IMR-90 (cell line): ENCODE measurements around the gene HAUS5. TPM values are rescaled to one million over a fixed set of nuclear protein-coding genes. Genes with fewer than 3 reads are reported as not detected.

Experiments
- ATAC-seq: fragments of 200-7000 bp; cut with Tn5 transposase; 2 replicates; pipeline ENCODE4 v1.9.1; 2020; ENCODE audit warnings: low read depth, mild to moderate bottlenecking, moderate library complexity
- BruUV-seq: library from RNA; stranded (reverse); fragments of 400-500 nt; replicated peaks from 2 replicates; lab custom pipeline; 2021; lab: Mats Ljungman, UMichigan
- CTCF ChIA-PET: fragments of 300-600 bp; formaldehyde crosslinking; extraction: SDS; loops from one replicate; lab custom pipeline; 2021; ENCODE audit warnings: antibody characterized with exemption; lab: Yijun Ruan, JAX
- POLR2A ChIA-PET: fragments of 300-600 bp; sonication (Branson Sonifier 250); formaldehyde crosslinking; loops from one replicate; lab custom pipeline; 2022; ENCODE audit warnings: antibody characterized with exemption; ENCODE audit not compliant: unreplicated experiment; lab: Charles Lee
- DNase-seq: peaks from one replicate; pipeline ENCODE4 v3.0.0; 2013
- H2AFZ ChIP-seq: replicated peaks from 2 replicates; pipeline ENCODE3; 2013; ENCODE audit warnings: low read length, mild to moderate bottlenecking; ENCODE audit not compliant: poor library complexity
- H2AK5ac ChIP-seq: 2 replicates; pipeline ENCODE4 v1.6.1; 2013; ENCODE audit warnings: low read depth, low read length, inconsistent platforms
- H2AK9ac ChIP-seq: replicated peaks from 2 replicates; pipeline ENCODE3; 2013; ENCODE audit warnings: mild to moderate bottlenecking, low read depth, low read length, moderate library complexity; ENCODE audit not compliant: poor library complexity
- H2BK120ac ChIP-seq: 2 replicates; pipeline ENCODE4 v1.6.1; 2013; ENCODE audit warnings: low read depth, low read length, inconsistent platforms
- H2BK15ac ChIP-seq: 3 replicates; pipeline ENCODE4 v1.6.1; 2013; ENCODE audit warnings: low read depth, low read length, inconsistent platforms
- H2BK20ac ChIP-seq: 2 replicates; pipeline ENCODE4 v1.6.1; 2013; ENCODE audit warnings: low read depth, mild to moderate bottlenecking, inconsistent platforms, low read length, moderate library complexity
- H2BK5ac ChIP-seq: 2 replicates; pipeline ENCODE4 v1.6.1; 2013; ENCODE audit warnings: mild to moderate bottlenecking, low read depth, low read length, inconsistent platforms; ENCODE audit not compliant: poor library complexity, severe bottlenecking
- H3K14ac ChIP-seq: replicated peaks from 2 replicates; pipeline ENCODE4 v1.6.1; 2013; ENCODE audit warnings: low read depth, low read length, inconsistent platforms
- H3K18ac ChIP-seq: 2 replicates; pipeline ENCODE4 v1.6.1; 2013; ENCODE audit warnings: low read depth, low read length, control low read depth
- H3K23ac ChIP-seq: 2 replicates; pipeline ENCODE4 v1.6.1; 2013; ENCODE audit warnings: low read depth, low read length, inconsistent platforms
- H3K27ac ChIP-seq: 2 replicates; pipeline ENCODE4 v1.5.1; 2013; ENCODE audit warnings: mild to moderate bottlenecking, control low read depth, low read length; ENCODE audit not compliant: insufficient read depth
- H3K27me3 ChIP-seq: 2 replicates; pipeline ENCODE4 v1.6.1; 2013; ENCODE audit warnings: low read length; ENCODE audit not compliant: control insufficient read depth, insufficient read depth
- H3K36me3 ChIP-seq: 2 replicates; pipeline ENCODE4 v1.6.1; 2013; ENCODE audit warnings: low read length, mixed read lengths; ENCODE audit not compliant: control insufficient read depth, insufficient read depth
- H3K4ac ChIP-seq: 2 replicates; pipeline ENCODE4 v1.6.1; 2013; ENCODE audit warnings: low read depth, low read length, inconsistent platforms
- H3K4me1 ChIP-seq: 2 replicates; pipeline ENCODE4 v1.6.1; 2013; ENCODE audit warnings: low read length, mixed read lengths; ENCODE audit not compliant: control insufficient read depth, insufficient read depth
- H3K4me2 ChIP-seq: 2 replicates; pipeline ENCODE4 v1.6.1; 2013; ENCODE audit warnings: low read depth, mild to moderate bottlenecking, control low read depth, low read length, moderate library complexity
- H3K4me3 ChIP-seq: 2 replicates; pipeline ENCODE4 v1.5.1; 2013; ENCODE audit warnings: low read depth, mild to moderate bottlenecking, control low read depth, low read length, moderate library complexity; ENCODE audit not compliant: insufficient read depth
- H3K56ac ChIP-seq: 2 replicates; pipeline ENCODE4 v1.6.1; 2013; ENCODE audit warnings: low read length, inconsistent platforms; ENCODE audit not compliant: insufficient read depth; ENCODE audit errors: extremely low read depth
- H3K79me1 ChIP-seq, 2 experiments: 2 replicates each; pipeline ENCODE4 v1.6.1; 2013; ENCODE audit warnings: low read length in 2 of 2, inconsistent platforms in 1 of 2, low read depth in 1 of 2
- H3K9ac ChIP-seq: 2 replicates; pipeline ENCODE4 v1.6.1; 2013; ENCODE audit warnings: low read depth, low read length, control low read depth
- H3K9me1 ChIP-seq: 2 replicates; pipeline ENCODE4 v1.6.1; 2013; ENCODE audit warnings: low read length, inconsistent platforms; ENCODE audit not compliant: insufficient read depth
- H3K9me3 ChIP-seq: 2 replicates; pipeline ENCODE4 v1.6.1; 2013; ENCODE audit warnings: low read length; ENCODE audit not compliant: control insufficient read depth, insufficient read depth
- H4K20me1 ChIP-seq: 2 replicates; pipeline ENCODE4 v1.6.1; 2013; ENCODE audit warnings: low read length, inconsistent platforms; ENCODE audit not compliant: insufficient read depth
- H4K5ac ChIP-seq: 2 replicates; pipeline ENCODE4 v1.6.1; 2013; ENCODE audit warnings: mild to moderate bottlenecking, low read depth, low read length, control low read depth
- H4K8ac ChIP-seq, 2 experiments: 2 replicates each; pipeline ENCODE4 v1.6.1; 2013; ENCODE audit warnings: low read depth in 2 of 2, low read length in 2 of 2, control low read depth in 1 of 2, inconsistent platforms in 1 of 2
- H4K91ac ChIP-seq: 2 replicates; pipeline ENCODE4 v1.6.1; 2013; ENCODE audit warnings: low read depth, low read length, inconsistent platforms; ENCODE audit not compliant: insufficient read depth
- BHLHE40 ChIP-seq: fragments of 150-350 bp; IDR thresholded peaks from 2 replicates; pipeline ENCODE4 v1.6.1; 2016; ENCODE audit warnings: mild to moderate bottlenecking, low read depth, low read length
- CEBPB ChIP-seq: IDR thresholded peaks from 2 replicates; pipeline ENCODE4 v1.6.1; 2012; ENCODE audit warnings: low read depth, low read length, improper control_type of control experiment
- CHD1 ChIP-seq: IDR thresholded peaks from 2 replicates; pipeline ENCODE4 v1.6.1; 2012; ENCODE audit warnings: low read depth, low read length, improper control_type of control experiment
- CTCF ChIP-seq: conservative IDR thresholded peaks from 2 replicates; pipeline ENCODE4 v1.5.1; 2012; ENCODE audit warnings: mild to moderate bottlenecking, low read depth, low read length, improper control_type of control experiment
- FOS ChIP-seq: fragments of 150-350 bp; IDR thresholded peaks from 2 replicates; pipeline ENCODE4 v1.6.1; 2016; ENCODE audit warnings: low read depth, low read length
- MAFK ChIP-seq: IDR thresholded peaks from 2 replicates; pipeline ENCODE4 v1.6.1; 2012; ENCODE audit warnings: low read depth, low read length, improper control_type of control experiment
- POLR2A ChIP-seq: IDR thresholded peaks from 2 replicates; pipeline ENCODE4 v1.6.1; 2012; ENCODE audit warnings: mild to moderate bottlenecking, low read depth, low read length
- RAD21 ChIP-seq: IDR thresholded peaks from 2 replicates; pipeline ENCODE4 v1.6.1; 2012; ENCODE audit warnings: low read length, improper control_type of control experiment
- SMC3 ChIP-seq: fragments of 150-350 bp; IDR thresholded peaks from 2 replicates; pipeline ENCODE4 v1.6.1; 2016; ENCODE audit warnings: low read depth, mild to moderate bottlenecking, antibody characterized with exemption, low read length, moderate library complexity
- USF2 ChIP-seq: fragments of 150-350 bp; IDR thresholded peaks from 2 replicates; pipeline ENCODE4 v1.6.1; 2017; ENCODE audit warnings: mild to moderate bottlenecking, antibody characterized with exemption, low read length, low read depth
- WGBS, 2 experiments: methylation state at CpG; one replicate each; pipeline versions ENCODE4 v1.1.5 to v1.1.7; 2013; ENCODE audit warnings: missing lambda C conversion rate in 2 of 2; ENCODE audit not compliant: insufficient read length in 1 of 2; ENCODE audit errors: extremely low coverage in 2 of 2; 5-methylcytosine and 5-hydroxymethylcytosine counted together
- dilution Hi-C: fragments of 300-500 bp; cut with HindIII; formaldehyde crosslinking; loops from one replicate; pipeline ENCODE4 v1.14.3; 2018; ENCODE audit warnings: low sequenced_read_pairs; ENCODE audit not compliant: unreplicated experiment
- in situ Hi-C: fragments of 300-500 bp; cut with MboI; formaldehyde crosslinking; loops from 3 replicates; pipeline ENCODE4 v1.14.3; 2019; ENCODE audit warnings: low sequenced_read_pairs, inconsistent platforms, mixed read lengths
- intact Hi-C: fragments of 100-400 bp; cut with micrococcal nuclease; formaldehyde crosslinking; loops from 2 replicates; pipeline ENCODE4 v1.10.0; 2022
- polyA plus RNA-seq, 3 experiments: library from polyadenylated mRNA; depleted of rRNA; stranded (reverse); fragments of >200 nt; gene quantifications; 2 replicates each; pipeline ENCODE4 v1.2.3, GENCODE V29; 2012; ENCODE audit warnings: low replicate concordance in 1 of 3
- total RNA-seq: library from RNA; depleted of rRNA; stranded (reverse); fragments of >200 nt; gene quantifications from 2 replicates; pipeline ENCODE4 v1.2.3, GENCODE V29; 2012

HAUS5 gene
- total and polyA plus RNA-seq, 2 of the 4 experiments (the other 2 are of a cell fraction), result 3.4 to 6.2 TPM

- H2AK5ac ChIP-seq, result no peak overlapping the region
- no peak overlapping the region for H2AK9ac ChIP-seq
- H3K27ac ChIP-seq, result no peak overlapping the region
- H4K8ac ChIP-seq, result no peak overlapping the region
- H3K9ac ChIP-seq, result no peak overlapping the region
- H2BK20ac ChIP-seq, result no peak overlapping the region
- no peak overlapping the region for H4K5ac ChIP-seq
- H4K91ac ChIP-seq, result no peak overlapping the region
- H3K56ac ChIP-seq, result no peak overlapping the region
- H3K79me1 ChIP-seq, result peaks cover 0 to 1% of the 10 kb centered on the region in 2 experiments; a peak in 1 of 4 replicates
- H3K4me2 ChIP-seq, result no peak overlapping the region
- H2AFZ ChIP-seq, result no peak overlapping the region
- WGBS, 2 experiments, result no CpG with 5 or more reads among the region's 3 CpGs
- H3K4ac ChIP-seq, result no peak overlapping the region
- peaks cover 53% of the 10 kb centered on the region for H3K36me3 ChIP-seq
- H2BK15ac ChIP-seq, result no peak overlapping the region
- ChIA-PET CTCF (no interaction called here), POLR2A (no interaction called here)
- ATAC-seq, result no peak
- no peak overlapping the region for H3K23ac ChIP-seq
- H3K18ac ChIP-seq, result no peak overlapping the region
- H4K20me1 ChIP-seq, result no peaks in the 10 kb centered on the region
- no TSS peak for BruUV-seq
- TF ChIP-seq CEBPB, result no peak
- TF ChIP-seq CHD1, result no peak
- TF ChIP-seq POLR2A, result no peak
- no peak for TF ChIP-seq BHLHE40
- no peak for TF ChIP-seq FOS
- TF ChIP-seq RAD21, result no peak
- no peak for TF ChIP-seq SMC3
- TF ChIP-seq MAFK, result no peak
- no peak for TF ChIP-seq USF2
- no peak for TF ChIP-seq CTCF
- no peak overlapping the region for H2BK5ac ChIP-seq
- H3K9me1 ChIP-seq, result 0 out of 2 replicates have a peak, but pooled peaks cover 5% of the 10 kb centered on the region
- intact Hi-C loops (no loop called here), in situ Hi-C loops (no loop called here), dilution Hi-C loops (no loop called here)
- H3K4me1 ChIP-seq, result peaks cover 3% of the 10 kb centered on the region; the same call in 1 of the 2 replicates
- H2BK120ac ChIP-seq, result no peak overlapping the region
- H3K9me3 ChIP-seq, result no peaks in the 10 kb centered on the region
- H3K4me3 ChIP-seq, result no peak overlapping the region
- H3K14ac ChIP-seq, result no peak overlapping the region
- DNase-seq, result no peak
- no peaks in the 10 kb centered on the region for H3K27me3 ChIP-seq
These were observed 24.1 kb downstream of the HAUS5 start for GRCh38 chr19:35636651-35637050.
